DOHH2 (cell line): Measurements from ENCODE around the gene SPATA13.

Experiments used
- CTCF ChIP-seq: fragments of 200-600 bp; sonication (generic); IDR thresholded peaks from one replicate; pipeline ENCODE4 v1.5.1; 2014; ENCODE audit warnings: antibody characterized with exemption, mild to moderate bottlenecking, low read depth, low read length; ENCODE audit not compliant: poor library complexity, severe bottlenecking
- EZH2phosphoT487 ChIP-seq: fragments of 200-600 bp; sonication (generic); IDR thresholded peaks from 2 replicates; pipeline ENCODE4 v1.6.1; 2017; ENCODE audit warnings: borderline replicate concordance, mild to moderate bottlenecking, antibody characterized with exemption, low read length, moderate library complexity, mixed read lengths

- TF ChIP-seq CTCF (no peak), EZH2phosphoT487 (no peak)
Measured at GRCh38 chr13:24308068-24308445, 147.5 kb downstream of the SPATA13 start.
